Activated CD4-positive, alpha-beta T cell treated with anti-CD3 and anti-CD28 coated beads for 4 hours (primary cell): ENCODE data around the gene PRSS16.
A peak's percentile ranks its signal among the peaks of the same experiment; 100 is the strongest.
"Not testable (repeated sequence)": the region's sequence is repeated elsewhere in the genome, so short reads cannot be mapped to it uniquely, and the experiment has no call there.

Source experiments
- DNase-seq, 2 donors: peaks; one replicate each; pipeline ENCODE4 v3.0.0-alpha.2; 2020

Gene PRSS16

GRCh38 chr6:27242589-27243265, 4.8 kb upstream of the PRSS16 start:
- no peak for DNase-seq

GRCh38 chr6:27248783-27249182, 1.3 kb downstream of the PRSS16 start:
- DNase-seq: no peak

- no peak for DNase-seq
These were observed 3.0 kb downstream of the PRSS16 start for GRCh38 chr6:27250277-27251111.

DNA sequence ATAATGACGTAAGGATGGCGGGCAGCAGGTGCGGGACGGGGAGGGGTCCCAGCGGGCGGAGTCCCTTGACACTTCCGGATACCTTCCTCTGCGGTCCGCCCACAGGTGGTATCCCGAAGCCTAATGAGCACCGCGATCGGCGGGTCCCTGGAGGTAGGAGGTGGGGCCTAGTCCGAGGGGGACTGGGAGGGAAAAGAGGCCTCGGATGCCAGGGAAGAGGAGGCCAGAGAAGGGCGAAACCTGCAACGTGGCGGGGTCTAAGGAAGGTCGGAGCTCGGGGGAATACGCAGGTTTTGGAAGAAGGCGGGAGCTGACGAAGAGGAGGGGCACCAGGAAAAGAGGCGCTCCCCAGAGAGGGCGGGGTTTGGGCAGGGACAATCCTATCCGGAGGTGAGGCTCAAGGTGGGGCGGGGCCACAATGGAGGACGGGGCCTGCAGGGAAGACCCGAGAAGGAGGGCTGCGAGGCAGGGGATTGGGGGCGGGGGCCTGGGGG, 3.7 kb downstream of the PRSS16 start:
- peak; percentile 50 to 68 for DNase-seq

- peak; percentile 47 to 52 for DNase-seq
These were observed 4.2 kb downstream of the PRSS16 start for GRCh38 chr6:27251606-27252251.

GRCh38 chr6:27254566-27254965, 7.1 kb downstream of the PRSS16 start:
- DNase-seq: no peak

DNA sequence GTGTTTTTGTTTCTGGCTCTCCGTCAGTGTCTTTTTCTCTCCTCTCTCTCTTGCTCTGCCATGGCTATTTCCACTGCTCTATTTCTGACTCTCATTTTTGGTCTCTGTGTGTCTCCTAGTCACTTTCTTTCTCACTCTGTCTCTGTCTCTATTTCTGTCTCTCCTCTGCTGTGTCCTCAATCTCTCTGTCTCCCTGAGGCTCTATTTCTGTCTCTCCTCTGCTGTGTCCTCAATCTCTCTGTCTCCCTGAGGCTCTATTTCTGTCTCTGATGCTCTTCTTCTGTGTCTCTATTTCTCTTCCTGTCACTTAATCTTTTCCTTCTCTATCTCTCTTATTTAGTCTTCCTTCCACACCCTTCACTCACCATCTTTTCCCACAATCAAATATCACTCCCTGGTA, 8.4 kb downstream of the PRSS16 start:
- DNase-seq: no peak

GRCh38 chr6:27260369-27260768, 12.9 kb downstream of the PRSS16 start:
- DNase-seq: no peak

DNA sequence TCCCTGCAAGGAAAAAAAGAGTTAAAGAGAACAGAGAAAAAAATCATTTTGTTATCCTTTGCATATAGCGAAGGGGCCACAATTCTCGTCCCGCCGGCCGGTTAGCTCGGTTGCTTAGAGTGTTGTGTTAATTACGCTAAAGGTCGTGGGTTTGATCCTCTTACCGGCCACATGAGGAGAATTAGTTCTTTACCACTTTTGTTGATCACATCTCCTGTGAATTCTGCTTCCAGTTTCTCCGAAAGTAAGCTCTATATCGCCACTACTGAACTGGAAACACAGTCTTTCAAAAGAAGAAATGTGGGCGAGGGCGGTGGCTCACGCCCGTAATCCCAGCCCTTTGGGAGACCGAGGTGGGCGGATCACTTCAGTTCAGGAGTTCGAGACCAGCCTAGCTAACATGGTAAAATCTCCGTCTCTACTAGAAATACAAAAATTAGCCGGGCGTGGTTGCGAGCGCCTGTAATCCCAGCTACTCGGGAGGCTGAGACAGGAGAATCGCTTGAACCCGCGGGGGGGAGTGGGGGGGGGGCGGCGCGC, 13.4 kb downstream of the PRSS16 start:
- DNase-seq: no peak

DNA sequence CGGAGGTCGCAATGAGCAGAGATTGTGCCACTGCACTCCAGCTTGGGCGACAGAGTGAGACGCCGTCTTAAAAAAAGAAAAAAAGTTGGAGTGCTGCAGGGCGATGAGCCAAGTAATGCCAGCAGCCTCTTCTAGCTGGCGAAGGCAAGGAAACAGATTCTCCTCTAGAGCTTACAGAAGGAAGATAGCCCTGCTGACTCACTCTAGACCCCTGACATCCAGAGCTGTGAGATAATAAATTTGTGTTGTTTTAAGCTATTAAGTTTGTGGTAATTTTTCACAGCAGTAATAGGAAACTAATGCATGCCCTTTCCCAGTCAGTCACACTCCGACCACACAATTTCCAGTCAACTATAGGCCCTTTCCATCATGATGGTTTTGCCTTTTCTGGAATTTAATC, 16.4 kb downstream of the PRSS16 start:
- DNase-seq: no peak

DNA sequence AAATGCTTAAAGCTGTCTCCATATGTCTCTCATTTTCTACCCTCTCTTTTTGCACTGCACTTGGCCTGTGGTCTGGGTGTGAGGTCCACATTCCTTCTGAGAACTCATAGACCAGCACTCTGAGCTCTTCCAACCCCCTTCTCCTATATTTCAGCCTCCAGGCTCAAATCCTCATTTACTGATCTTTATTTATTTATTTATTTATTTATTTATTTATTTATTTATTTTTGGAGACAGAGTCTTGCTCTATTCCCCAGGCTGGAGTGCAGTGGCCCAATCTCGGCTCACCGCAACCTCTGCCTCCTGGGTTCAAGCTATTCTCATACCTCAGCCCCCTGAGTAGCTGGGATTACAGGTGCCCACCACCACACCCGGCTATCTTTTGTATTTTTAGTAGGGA, 19.5 kb downstream of the PRSS16 start:
- not testable (repeated sequence) for DNase-seq

- DNase-seq: no peak
These were observed 20.4 kb downstream of the PRSS16 start for GRCh38 chr6:27267857-27268434.

DNA sequence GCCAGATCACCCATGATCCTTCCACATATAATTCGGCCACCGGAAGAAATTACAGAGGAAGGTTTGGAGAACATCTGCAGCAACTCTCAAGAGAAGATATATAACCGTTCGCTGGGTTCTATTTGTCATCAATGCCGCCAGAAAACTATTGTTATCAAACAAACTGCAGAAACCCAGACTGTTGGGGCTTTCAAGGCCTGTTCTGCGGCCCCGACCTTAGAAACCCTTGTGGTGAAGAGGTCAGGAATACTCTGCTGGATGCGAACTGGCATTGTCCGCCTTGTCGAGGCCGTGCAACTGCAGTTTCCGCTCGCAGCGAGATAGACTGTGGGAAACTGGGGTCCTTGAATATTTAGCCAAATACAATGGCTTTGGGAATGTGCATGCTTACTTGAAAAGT, 21.3 kb downstream of the PRSS16 start:
- no peak for DNase-seq

DNA sequence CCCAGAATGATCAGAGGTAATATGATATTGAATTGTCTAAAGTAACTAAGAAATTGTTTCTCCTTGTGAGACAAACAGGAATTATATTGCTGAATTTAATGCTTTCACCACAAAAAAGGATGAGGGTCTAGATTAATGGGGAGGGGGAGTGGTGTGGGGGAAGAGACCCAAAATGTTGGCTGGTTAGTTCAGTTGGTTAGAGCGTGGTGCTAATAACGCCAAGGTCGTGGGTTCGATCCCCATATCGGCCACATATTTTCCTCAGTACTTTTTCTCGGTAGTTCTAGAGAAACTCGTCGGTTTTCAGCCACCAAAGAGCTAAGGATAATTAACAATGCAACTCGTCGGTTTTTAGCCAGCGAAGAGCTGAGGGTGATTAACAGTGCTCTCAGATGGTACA, 26.3 kb downstream of the PRSS16 start:
- no peak for DNase-seq

DNA sequence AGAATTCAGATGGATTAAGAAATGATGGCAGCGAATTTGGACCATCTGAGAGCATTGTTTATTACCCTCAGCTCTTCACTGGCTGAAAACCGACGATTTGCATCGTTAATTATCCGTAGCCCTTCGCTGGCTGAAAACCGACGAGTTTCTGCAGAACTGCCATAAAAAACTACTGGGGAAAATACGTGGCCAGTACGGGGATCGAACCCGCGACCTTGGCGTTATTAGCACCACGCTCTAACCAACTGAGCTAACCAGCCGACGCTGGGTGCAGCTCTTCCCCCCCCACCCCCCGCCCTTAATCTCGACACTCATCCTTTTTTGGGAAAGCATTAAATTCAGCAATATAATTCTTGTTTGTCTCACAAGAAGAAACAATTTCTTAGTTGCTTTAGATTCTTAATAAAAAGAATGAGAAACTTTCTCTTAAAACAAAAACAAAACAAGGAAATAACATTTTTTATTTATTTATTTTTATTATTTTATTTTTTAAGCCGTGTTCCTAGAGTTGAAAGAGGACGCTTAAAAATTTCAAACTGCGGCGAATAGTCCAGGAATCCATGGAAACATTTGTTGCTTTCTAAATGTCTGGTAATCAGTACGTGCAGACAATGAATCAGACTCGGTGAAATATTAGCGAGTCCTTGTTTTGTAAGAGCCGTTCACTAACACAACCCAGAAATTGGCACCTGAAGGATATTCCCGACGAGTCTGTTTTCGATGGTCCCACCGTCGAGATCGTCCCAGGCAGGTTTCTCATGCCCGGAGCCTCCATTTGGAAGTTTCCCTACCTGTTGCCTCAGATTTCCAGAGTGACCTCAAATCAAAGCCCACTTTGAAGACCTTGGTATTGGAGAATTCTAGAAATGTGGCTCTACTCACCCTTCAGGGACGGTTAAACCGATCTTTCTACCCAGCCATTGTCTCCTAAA, 27.8 kb downstream of the PRSS16 start:
- DNase-seq: no peak

DNA sequence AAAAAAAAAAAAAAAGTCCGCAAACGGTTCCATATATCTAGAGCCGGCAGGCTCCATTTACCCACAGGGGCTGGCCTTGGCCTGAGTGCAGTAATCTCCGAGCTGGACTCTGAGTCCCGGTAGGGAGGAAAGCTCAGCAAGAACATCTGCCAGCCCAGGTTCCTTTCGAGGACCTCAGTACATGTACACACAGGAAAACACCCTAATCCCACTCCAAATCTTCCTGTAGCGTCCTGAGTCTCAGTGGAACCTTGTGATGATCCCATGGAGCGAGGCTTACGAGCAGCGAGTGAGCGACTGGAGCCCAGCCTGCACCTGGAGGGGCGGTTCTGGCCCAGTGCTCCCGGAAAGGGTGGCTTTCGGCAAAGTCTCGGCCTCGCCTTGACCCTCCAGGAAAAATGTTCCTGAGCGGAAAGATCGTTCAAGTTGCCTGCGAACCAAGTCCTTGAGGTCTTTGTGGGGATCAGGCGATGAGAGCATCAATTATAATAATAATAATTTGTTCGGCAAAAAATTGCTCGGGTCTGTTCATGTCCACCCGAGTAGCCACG, 32.1 kb downstream of the PRSS16 start:
- no peak for DNase-seq

GRCh38 chr6:27280064-27280539, 32.6 kb downstream of the PRSS16 start:
- DNase-seq: no peak

DNA sequence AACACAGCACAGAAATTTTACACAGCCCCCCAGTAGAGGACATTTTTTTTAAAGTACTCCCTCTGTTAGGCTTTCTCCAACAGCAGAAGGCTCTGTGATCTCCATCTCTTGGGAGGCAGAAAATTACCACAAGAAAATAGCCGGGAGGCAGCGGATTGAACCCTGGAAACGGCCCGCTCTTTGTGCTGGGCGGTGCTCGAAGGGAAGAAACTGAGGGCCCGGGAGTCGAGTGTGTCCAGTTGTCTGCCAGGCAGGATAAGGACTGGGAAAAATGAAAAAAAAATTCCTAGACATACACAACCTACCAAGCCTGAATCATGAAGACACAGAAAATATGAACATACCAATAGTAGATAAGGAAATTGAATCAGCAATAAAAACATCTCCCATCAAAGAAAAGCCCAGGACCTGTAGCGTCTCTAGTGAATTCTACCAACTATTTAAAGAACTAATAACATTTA, 33.1 kb downstream of the PRSS16 start:
- no peak for DNase-seq

GRCh38 chr6:27281105-27281539, 33.6 kb downstream of the PRSS16 start:
- DNase-seq: no peak

GRCh38 chr6:27281569-27281968, 34.1 kb downstream of the PRSS16 start:
- no peak for DNase-seq

GRCh38 chr6:27283279-27283678, 35.8 kb downstream of the PRSS16 start:
- DNase-seq: no peak
